ENCODE results near the gene RANBP3. TPM values are rescaled to one million over a fixed set of nuclear protein-coding genes. Genes with fewer than 3 reads are reported as not detected.
"Not testable (repeated sequence)": the region's sequence is repeated elsewhere in the genome, so short reads cannot be mapped to it uniquely, and the experiment has no call there.

RANBP3 gene
- total RNA-seq, 4 donors from 2014 or later: 37.4 to 74.3 (median 61.3) TPM

GRCh38 chr19:6010107-6010506 is 32.2 kb upstream of the RANBP3 start:
- intact Hi-C loops (cut with DNase I; ENCODE audit: low total_unique reads) (no loop called here), in situ Hi-C loops (cut with MboI; ENCODE audit: low sequenced_read_pairs in 4 of 4) (no loop called here)
- H3K36me3 ChIP-seq: no peaks in the 10 kb centered on the region

GRCh38 chr19:6007866-6008265 is 29.9 kb upstream of the RANBP3 start:
- TF ChIP-seq CTCF (IDR thresholded peaks at IDR 0.05 in 4 of 5, conservative IDR thresholded peaks at IDR 0.05 in 1 of 5): no peak
- no peak for TF ChIP-seq POLR2A (IDR thresholded peaks at IDR 0.05)
- ATAC-seq: no peak
- in situ Hi-C loops (cut with MboI; ENCODE audit: low sequenced_read_pairs in 4 of 4): no loop called here
- Histone ChIP-seq H3K36me3 (no peaks in the 10 kb centered on the region), H3K27me3 (no peaks in the 10 kb centered on the region), H3K9me3 (no peaks in the 10 kb centered on the region), H3K27ac (no peak overlapping the region), H3K4me3 (no peak overlapping the region), H3K4me1 (no peaks in the 10 kb centered on the region)
- intact Hi-C loops (cut with DNase I; ENCODE audit: low total_unique reads): no loop called here
- no peak for DNase-seq

More at GRCh38 chr19:6010107-6010506, 32.2 kb upstream of the RANBP3 start:
- Histone ChIP-seq H3K4me1 (no peaks in the 10 kb centered on the region), H3K27me3 (no peaks in the 10 kb centered on the region), H3K4me3 (no peak overlapping the region), H3K27ac (no peak overlapping the region), H3K9me3 (no peaks in the 10 kb centered on the region)
- TF ChIP-seq CTCF (IDR thresholded peaks at IDR 0.05 in 4 of 5, conservative IDR thresholded peaks at IDR 0.05 in 1 of 5) (no peak), POLR2A (IDR thresholded peaks at IDR 0.05) (no peak)
- no peak for ATAC-seq
- no peak for DNase-seq

GRCh38 chr19:6006896-6007295 is 29.0 kb upstream of the RANBP3 start:
- no peak for TF ChIP-seq CTCF (IDR thresholded peaks at IDR 0.05 in 4 of 5, conservative IDR thresholded peaks at IDR 0.05 in 1 of 5)
- TF ChIP-seq POLR2A (IDR thresholded peaks at IDR 0.05): no peak
- Histone ChIP-seq H3K36me3 (no peaks in the 10 kb centered on the region), H3K9me3 (no peaks in the 10 kb centered on the region), H3K4me1 (no peaks in the 10 kb centered on the region), H3K4me3 (no peak overlapping the region), H3K27me3 (no peaks in the 10 kb centered on the region), H3K27ac (no peak overlapping the region)
- intact Hi-C loops (cut with DNase I; ENCODE audit: low total_unique reads): no loop called here
- no peak for DNase-seq
- in situ Hi-C loops (cut with MboI; ENCODE audit: low sequenced_read_pairs in 4 of 4): no loop called here
- ATAC-seq: no peak

GRCh38 chr19:6006070-6006446 is 28.1 kb upstream of the RANBP3 start:
- H3K36me3 ChIP-seq; H3K4me1 ChIP-seq; H3K4me3 ChIP-seq; ATAC-seq; H3K27me3 ChIP-seq; H3K9me3 ChIP-seq; in situ Hi-C loops (cut with MboI; ENCODE audit: low sequenced_read_pairs in 4 of 4); DNase-seq; H3K27ac ChIP-seq; intact Hi-C loops (cut with DNase I; ENCODE audit: low total_unique reads): not testable (repeated sequence)

GRCh38 chr19:6005321-6006069 is 27.6 kb upstream of the RANBP3 start:
- Histone ChIP-seq H3K4me1 (no peaks in the 10 kb centered on the region), H3K36me3 (no peaks in the 10 kb centered on the region)

More at GRCh38 chr19:6005321-6006069, 27.6 kb upstream of the RANBP3 start:
- Histone ChIP-seq H3K9me3 (no peaks in the 10 kb centered on the region), H3K4me3 (no peak overlapping the region), H3K27ac (no peak overlapping the region), H3K27me3 (no peaks in the 10 kb centered on the region)
- intact Hi-C loops (cut with DNase I; ENCODE audit: low total_unique reads): no loop called here
- ATAC-seq (no peak), DNase-seq (no peak)
- in situ Hi-C loops (cut with MboI; ENCODE audit: low sequenced_read_pairs in 4 of 4): no loop called here
- TF ChIP-seq CTCF (IDR thresholded peaks at IDR 0.05 in 4 of 5, conservative IDR thresholded peaks at IDR 0.05 in 1 of 5) (no peak), POLR2A (IDR thresholded peaks at IDR 0.05) (no peak)

Data from gastrocnemius medialis (tissue), 4 donors.